IMR-90 (cell line): ENCODE data around the gene HSP90AB1. TPM values are rescaled to one million over a fixed set of nuclear protein-coding genes. Genes with fewer than 3 reads are reported as not detected.
"Not testable (repeated sequence)": the region's sequence is repeated elsewhere in the genome, so short reads cannot be mapped to it uniquely, and the experiment has no call there.

Source experiments
- ATAC-seq: fragments of 200-7000 bp; cut with Tn5 transposase; 2 replicates; pipeline ENCODE4 v1.9.1; 2020; ENCODE audit warnings: low read depth, mild to moderate bottlenecking, moderate library complexity
- BruUV-seq: library from RNA; stranded (reverse); fragments of 400-500 nt; replicated peaks from 2 replicates; lab custom pipeline; 2021; lab: Mats Ljungman, UMichigan
- CTCF ChIA-PET: fragments of 300-600 bp; formaldehyde crosslinking; extraction: SDS; loops from one replicate; lab custom pipeline; 2021; ENCODE audit warnings: antibody characterized with exemption; lab: Yijun Ruan, JAX
- POLR2A ChIA-PET: fragments of 300-600 bp; sonication (Branson Sonifier 250); formaldehyde crosslinking; loops from one replicate; lab custom pipeline; 2022; ENCODE audit warnings: antibody characterized with exemption; ENCODE audit not compliant: unreplicated experiment; lab: Charles Lee
- DNase-seq: peaks from one replicate; pipeline ENCODE4 v3.0.0; 2013
- H2AFZ ChIP-seq: replicated peaks from 2 replicates; pipeline ENCODE3; 2013; ENCODE audit warnings: low read length, mild to moderate bottlenecking; ENCODE audit not compliant: poor library complexity
- H2AK5ac ChIP-seq: 2 replicates; pipeline ENCODE4 v1.6.1; 2013; ENCODE audit warnings: low read depth, low read length, inconsistent platforms
- H2AK9ac ChIP-seq: replicated peaks from 2 replicates; pipeline ENCODE3; 2013; ENCODE audit warnings: mild to moderate bottlenecking, low read depth, low read length, moderate library complexity; ENCODE audit not compliant: poor library complexity
- H2BK120ac ChIP-seq: 2 replicates; pipeline ENCODE4 v1.6.1; 2013; ENCODE audit warnings: low read depth, low read length, inconsistent platforms
- H2BK15ac ChIP-seq: 3 replicates; pipeline ENCODE4 v1.6.1; 2013; ENCODE audit warnings: low read depth, low read length, inconsistent platforms
- H2BK20ac ChIP-seq: 2 replicates; pipeline ENCODE4 v1.6.1; 2013; ENCODE audit warnings: low read depth, mild to moderate bottlenecking, inconsistent platforms, low read length, moderate library complexity
- H2BK5ac ChIP-seq: 2 replicates; pipeline ENCODE4 v1.6.1; 2013; ENCODE audit warnings: mild to moderate bottlenecking, low read depth, low read length, inconsistent platforms; ENCODE audit not compliant: poor library complexity, severe bottlenecking
- H3K14ac ChIP-seq: replicated peaks from 2 replicates; pipeline ENCODE4 v1.6.1; 2013; ENCODE audit warnings: low read depth, low read length, inconsistent platforms
- H3K18ac ChIP-seq: 2 replicates; pipeline ENCODE4 v1.6.1; 2013; ENCODE audit warnings: low read depth, low read length, control low read depth
- H3K23ac ChIP-seq: 2 replicates; pipeline ENCODE4 v1.6.1; 2013; ENCODE audit warnings: low read depth, low read length, inconsistent platforms
- H3K27ac ChIP-seq: 2 replicates; pipeline ENCODE4 v1.5.1; 2013; ENCODE audit warnings: mild to moderate bottlenecking, control low read depth, low read length; ENCODE audit not compliant: insufficient read depth
- H3K27me3 ChIP-seq: 2 replicates; pipeline ENCODE4 v1.6.1; 2013; ENCODE audit warnings: low read length; ENCODE audit not compliant: control insufficient read depth, insufficient read depth
- H3K36me3 ChIP-seq: 2 replicates; pipeline ENCODE4 v1.6.1; 2013; ENCODE audit warnings: low read length, mixed read lengths; ENCODE audit not compliant: control insufficient read depth, insufficient read depth
- H3K4ac ChIP-seq: 2 replicates; pipeline ENCODE4 v1.6.1; 2013; ENCODE audit warnings: low read depth, low read length, inconsistent platforms
- H3K4me1 ChIP-seq: 2 replicates; pipeline ENCODE4 v1.6.1; 2013; ENCODE audit warnings: low read length, mixed read lengths; ENCODE audit not compliant: control insufficient read depth, insufficient read depth
- H3K4me2 ChIP-seq: 2 replicates; pipeline ENCODE4 v1.6.1; 2013; ENCODE audit warnings: low read depth, mild to moderate bottlenecking, control low read depth, low read length, moderate library complexity
- H3K4me3 ChIP-seq: 2 replicates; pipeline ENCODE4 v1.5.1; 2013; ENCODE audit warnings: low read depth, mild to moderate bottlenecking, control low read depth, low read length, moderate library complexity; ENCODE audit not compliant: insufficient read depth
- H3K56ac ChIP-seq: 2 replicates; pipeline ENCODE4 v1.6.1; 2013; ENCODE audit warnings: low read length, inconsistent platforms; ENCODE audit not compliant: insufficient read depth; ENCODE audit errors: extremely low read depth
- H3K79me1 ChIP-seq, 2 experiments: 2 replicates each; pipeline ENCODE4 v1.6.1; 2013; ENCODE audit warnings: low read length in 2 of 2, inconsistent platforms in 1 of 2, low read depth in 1 of 2
- H3K9ac ChIP-seq: 2 replicates; pipeline ENCODE4 v1.6.1; 2013; ENCODE audit warnings: low read depth, low read length, control low read depth
- H3K9me1 ChIP-seq: 2 replicates; pipeline ENCODE4 v1.6.1; 2013; ENCODE audit warnings: low read length, inconsistent platforms; ENCODE audit not compliant: insufficient read depth
- H3K9me3 ChIP-seq: 2 replicates; pipeline ENCODE4 v1.6.1; 2013; ENCODE audit warnings: low read length; ENCODE audit not compliant: control insufficient read depth, insufficient read depth
- H4K20me1 ChIP-seq: 2 replicates; pipeline ENCODE4 v1.6.1; 2013; ENCODE audit warnings: low read length, inconsistent platforms; ENCODE audit not compliant: insufficient read depth
- H4K5ac ChIP-seq: 2 replicates; pipeline ENCODE4 v1.6.1; 2013; ENCODE audit warnings: mild to moderate bottlenecking, low read depth, low read length, control low read depth
- H4K8ac ChIP-seq, 2 experiments: 2 replicates each; pipeline ENCODE4 v1.6.1; 2013; ENCODE audit warnings: low read depth in 2 of 2, low read length in 2 of 2, control low read depth in 1 of 2, inconsistent platforms in 1 of 2
- H4K91ac ChIP-seq: 2 replicates; pipeline ENCODE4 v1.6.1; 2013; ENCODE audit warnings: low read depth, low read length, inconsistent platforms; ENCODE audit not compliant: insufficient read depth
- WGBS, 2 experiments: methylation state at CpG; one replicate each; pipeline versions ENCODE4 v1.1.5 to v1.1.7; 2013; ENCODE audit warnings: missing lambda C conversion rate in 2 of 2; ENCODE audit not compliant: insufficient read length in 1 of 2; ENCODE audit errors: extremely low coverage in 2 of 2; 5-methylcytosine and 5-hydroxymethylcytosine counted together
- dilution Hi-C: fragments of 300-500 bp; cut with HindIII; formaldehyde crosslinking; loops from one replicate; pipeline ENCODE4 v1.14.3; 2018; ENCODE audit warnings: low sequenced_read_pairs; ENCODE audit not compliant: unreplicated experiment
- in situ Hi-C: fragments of 300-500 bp; cut with MboI; formaldehyde crosslinking; loops from 3 replicates; pipeline ENCODE4 v1.14.3; 2019; ENCODE audit warnings: low sequenced_read_pairs, inconsistent platforms, mixed read lengths
- intact Hi-C: fragments of 100-400 bp; cut with micrococcal nuclease; formaldehyde crosslinking; loops from 2 replicates; pipeline ENCODE4 v1.10.0; 2022
- polyA plus RNA-seq, 3 experiments: library from polyadenylated mRNA; depleted of rRNA; stranded (reverse); fragments of >200 nt; gene quantifications; 2 replicates each; pipeline ENCODE4 v1.2.3, GENCODE V29; 2012; ENCODE audit warnings: low replicate concordance in 1 of 3
- total RNA-seq: library from RNA; depleted of rRNA; stranded (reverse); fragments of >200 nt; gene quantifications from 2 replicates; pipeline ENCODE4 v1.2.3, GENCODE V29; 2012

The HSP90AB1 gene
- total and polyA plus RNA-seq, 2 of the 4 experiments (the other 2 are of a cell fraction), result 887 to 1,307 TPM

DNA sequence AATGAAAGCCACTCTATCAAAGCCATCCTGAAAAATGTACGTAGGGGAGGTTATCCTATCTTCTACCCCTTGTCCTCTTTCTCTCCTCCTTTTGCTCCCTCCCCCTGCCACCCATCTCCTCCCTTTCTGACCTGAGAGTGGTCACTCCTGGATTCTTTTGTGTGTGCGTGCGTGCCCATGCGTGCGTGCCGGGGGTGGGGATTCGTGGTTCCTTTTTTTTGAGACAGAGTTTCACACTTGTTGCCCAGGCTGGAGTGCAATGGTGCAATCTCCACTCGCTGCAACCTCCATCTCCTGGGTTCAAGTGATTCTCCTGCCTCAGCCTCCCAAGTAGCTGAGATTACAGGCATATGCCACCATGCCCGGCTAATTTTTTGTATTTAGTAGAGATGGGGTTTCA, 15.5 kb upstream of the HSP90AB1 start:
- dilution Hi-C loops, H3K4me2 ChIP-seq, H2BK15ac ChIP-seq, H2BK20ac ChIP-seq, H2AFZ ChIP-seq, CTCF ChIA-PET, H3K79me1 ChIP-seq, H4K8ac ChIP-seq, H4K20me1 ChIP-seq, BruUV-seq, H3K9me1 ChIP-seq, H3K36me3 ChIP-seq, H4K91ac ChIP-seq, H3K9ac ChIP-seq, H3K4me3 ChIP-seq, H2AK9ac ChIP-seq, H3K14ac ChIP-seq, H3K27me3 ChIP-seq, H3K9me3 ChIP-seq, ATAC-seq, H3K4ac ChIP-seq, H3K18ac ChIP-seq, H3K27ac ChIP-seq, H2BK120ac ChIP-seq, H3K56ac ChIP-seq, H4K5ac ChIP-seq, H2AK5ac ChIP-seq, H2BK5ac ChIP-seq, intact Hi-C loops, DNase-seq, POLR2A ChIA-PET, H3K23ac ChIP-seq: not testable (repeated sequence)
- no CpG with 5 or more reads among the region's 9 CpGs for WGBS, 2 experiments
- peaks cover 11% of the 10 kb centered on the region for H3K4me1 ChIP-seq
- in situ Hi-C loops, result loop anchor here (5.0 kb wide), 1 partner anchor 59 kb away; no protein-coding TSS in a partner anchor
